HepG2 (cell line): ENCODE data around the gene RPL4. TPM values are rescaled to one million over a fixed set of nuclear protein-coding genes. Genes with fewer than 3 reads are reported as not detected.

Source experiments
- EED ChIP-seq: sonication (generic); formaldehyde crosslinking; IDR thresholded peaks from 2 replicates; pipeline ENCODE4 v1.5.0; 2020; ENCODE audit warnings: mild to moderate bottlenecking, missing genetic modification reagents
- KIAA2018 ChIP-seq: sonication (generic); formaldehyde crosslinking; IDR thresholded peaks from 2 replicates; pipeline ENCODE4 v1.5.0; 2020; ENCODE audit warnings: mild to moderate bottlenecking, missing genetic modification reagents, borderline replicate concordance
- KLF9 ChIP-seq: IDR thresholded peaks from 2 replicates; pipeline ENCODE4 v1.6.1; 2016; ENCODE audit warnings: low read depth
- MNT ChIP-seq: fragments of 450-650 bp; IDR thresholded peaks from 2 replicates; pipeline ENCODE4 v1.6.1; 2016
- NKX3-1 ChIP-seq: sonication (generic); formaldehyde crosslinking; IDR thresholded peaks from 2 replicates; pipeline ENCODE4 v1.5.0; 2020; ENCODE audit warnings: missing genetic modification reagents
- PRDM15 ChIP-seq: sonication (generic); formaldehyde crosslinking; IDR thresholded peaks from 2 replicates; pipeline ENCODE4 v1.4.0; 2020; ENCODE audit warnings: missing genetic modification reagents
- SALL2 ChIP-seq: sonication (generic); formaldehyde crosslinking; IDR thresholded peaks from 2 replicates; pipeline ENCODE4 v1.8.1; 2023; ENCODE audit warnings: mild to moderate bottlenecking, missing genetic modification reagents, inconsistent platforms
- SNAI1 ChIP-seq: sonication (generic); formaldehyde crosslinking; IDR thresholded peaks from 2 replicates; pipeline ENCODE4 v1.5.0; 2020; ENCODE audit warnings: mild to moderate bottlenecking, missing genetic modification reagents, borderline replicate concordance
- ZNF136 ChIP-seq: sonication (generic); formaldehyde crosslinking; IDR thresholded peaks from 2 replicates; pipeline ENCODE4 v1.8.1; 2022; ENCODE audit warnings: low read depth, mild to moderate bottlenecking, moderate library complexity, missing genetic modification reagents
- ZNF329 ChIP-seq: sonication (generic); formaldehyde crosslinking; IDR thresholded peaks from 2 replicates; pipeline ENCODE4 v1.9.0; 2021; ENCODE audit warnings: low read depth, mild to moderate bottlenecking, missing genetic modification reagents
- ZNF484 ChIP-seq: sonication (generic); formaldehyde crosslinking; IDR thresholded peaks from 2 replicates; pipeline ENCODE4 v1.5.1; 2020; ENCODE audit warnings: mild to moderate bottlenecking, low read depth, missing genetic modification reagents, borderline replicate concordance
- ZNF740 ChIP-seq: sonication (generic); formaldehyde crosslinking; IDR thresholded peaks from 2 replicates; pipeline ENCODE4 v1.4.0; 2020; ENCODE audit warnings: missing genetic modification reagents
- polyA plus RNA-seq, 8 experiments: library from polyadenylated mRNA; depleted of rRNA in 3 of 8; stranded (reverse) in 7 of 8; unstranded in 1 of 8; fragments of >200 nt; fragmentation: Illumina TruSeq in 4 of 8; extraction: Trizol in 4 of 8; gene quantifications; 2 replicates each; pipeline versions ENCODE4 v1.2.1 to v1.2.3, GENCODE V29; 2011 to 2016; ENCODE audit warnings: low read depth in 4 of 8, missing spikeins in 1 of 8, mixed read lengths in 1 of 8; ENCODE audit not compliant: insufficient read depth in 1 of 8
- total RNA-seq, 5 experiments: library from RNA; depleted of rRNA; stranded (reverse); fragments of >200 nt; fragmentation: Illumina TruSeq; extraction: Trizol; gene quantifications; 2 replicates each; pipeline ENCODE4 v1.2.3, GENCODE V29; 2016; ENCODE audit warnings: low read depth in 1 of 5

Gene RPL4
- total and polyA plus RNA-seq, 2 of the 13 experiments (the other 11 are each of a cell fraction or from before 2014, with no cell fraction given): 3,630 to 3,960 TPM

DNA sequence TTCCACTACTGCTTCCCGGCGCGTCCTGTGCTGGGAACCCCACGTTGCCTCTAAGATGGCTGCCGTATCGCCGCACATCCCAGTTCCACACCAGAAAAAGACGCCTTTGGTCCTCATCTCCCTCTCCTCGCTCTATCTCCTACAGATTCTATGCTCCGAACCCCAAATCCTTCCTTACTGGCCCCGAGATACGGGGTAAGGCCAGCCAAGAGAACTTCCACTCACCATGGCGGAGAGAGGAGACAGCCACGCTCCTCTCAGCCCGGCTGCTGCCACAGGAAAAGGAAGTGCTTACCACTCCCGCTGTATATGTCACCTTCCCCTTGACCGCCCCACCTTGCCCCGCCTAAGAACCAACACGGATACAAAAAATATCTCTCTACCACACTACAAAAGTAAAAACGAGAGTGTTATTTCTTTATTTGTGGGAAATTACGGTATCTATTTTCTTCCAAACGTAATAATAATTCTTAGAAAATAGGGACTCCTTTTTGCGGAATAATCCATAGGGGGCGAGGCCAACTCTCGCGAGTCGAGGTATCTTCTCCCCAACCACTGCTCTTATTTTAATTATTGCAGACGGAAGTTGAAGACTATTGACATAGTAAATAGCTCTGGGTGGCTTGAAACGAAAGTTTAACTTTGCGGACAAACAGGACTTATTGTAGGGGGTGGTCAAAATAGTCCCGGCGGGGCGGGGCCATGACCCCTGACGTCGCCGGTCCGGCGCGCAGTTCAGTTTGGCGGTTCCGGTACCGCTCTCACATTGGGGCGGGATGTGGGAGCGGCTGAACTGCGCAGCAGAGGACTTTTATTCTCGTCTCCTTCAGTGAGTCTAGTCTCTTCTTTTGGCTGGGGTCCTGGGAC lies at the start of gene RPL4, which contains the start of gene ZWILCH (continued):
- TF ChIP-seq PRDM15 (no peak), NKX3-1 (peak; percentile 65; the same call in 1 of the 2 replicates), SALL2 (CRISPR knock-in tag) (0 out of 2 replicates have a peak, but pooled peaks have one; percentile 54), KIAA2018 (CRISPR knock-in tag) (no peak), ZNF484 (CRISPR knock-in tag) (no peak), KLF9 (peak; percentile 51; the same call in 1 of the 2 replicates), SNAI1 (no peak), ZNF136 (CRISPR knock-in tag) (peak; percentile 22; the same call in 1 of the 2 replicates), ZNF329 (CRISPR knock-in tag) (no peak), MNT (peak; percentile 44; the same call in 1 of the 2 replicates), EED (CRISPR knock-in tag) (0 out of 2 replicates have a peak, but pooled peaks have one; percentile 17), ZNF740 (no peak)
